Right lobe of liver (tissue), 6 donors: ENCODE measurements around the gene RPLP2. TPM values are rescaled to one million over a fixed set of nuclear protein-coding genes. Genes with fewer than 3 reads are reported as not detected.

ENCODE experiments used
- ATAC-seq, 4 donors: fragments of 200-7000 bp; cut with Tn5 transposase; one replicate each; pipeline ENCODE4 v1.9.1; 2020; ENCODE audit warnings: mild to moderate bottlenecking in 4 of 4, moderate library complexity in 4 of 4
- DNase-seq, 3 donors: peaks; one replicate each; pipeline ENCODE4 v3.0.0-alpha.2; 2020
- H3K27ac ChIP-seq, 3 donors: fragments of 200-600 bp; one replicate each; pipeline ENCODE4 v1.8.0; 2022
- H3K27me3 ChIP-seq, 2 donors: fragments of 200-600 bp; one replicate each; pipeline ENCODE4 v1.8.0; 2022
- H3K36me3 ChIP-seq, 4 donors: fragments of 200-600 bp; sonication (generic) in 1 of 4; one replicate each; pipeline versions ENCODE4 v1.5.1 to v1.8.0; 2017 to 2022; ENCODE audit warnings: control low read depth in 1 of 4
- H3K4me1 ChIP-seq, 4 donors: fragments of 200-600 bp; sonication (generic) in 1 of 4; one replicate each; pipeline versions ENCODE4 v1.5.1 to v1.8.0; 2017 to 2022; ENCODE audit warnings: control low read depth in 1 of 4
- H3K4me3 ChIP-seq, 3 donors: fragments of 200-600 bp; one replicate each; pipeline ENCODE4 v1.8.0; 2022
- H3K9me3 ChIP-seq, 4 donors: fragments of 200-600 bp; sonication (generic) in 1 of 4; one replicate each; pipeline versions ENCODE4 v1.5.1 to v1.8.0; 2017 to 2022; ENCODE audit warnings: control low read depth in 1 of 4
- POLR2A ChIP-seq: fragments of 450-650 bp; IDR thresholded peaks from one replicate; pipeline ENCODE4 v1.6.1; 2017; ENCODE audit warnings: antibody characterized with exemption, mild to moderate bottlenecking
- WGBS: methylation state at CpG from one replicate; pipeline ENCODE4 v1.1.6; 2018; ENCODE audit warnings: low coverage, low lambda C conversion rate; ENCODE audit not compliant: insufficient coverage; ENCODE audit errors: missing lambda C conversion rate; 5-methylcytosine and 5-hydroxymethylcytosine counted together
- intact Hi-C, 2 donors: fragments of 100-400 bp; cut with DNase I; formaldehyde crosslinking; loops; one replicate each; pipeline versions ENCODE4 v1.11.2 to v1.14.1; 2022
- total RNA-seq, 6 experiments: library from RNA; depleted of rRNA in 2 of 6; stranded (reverse); fragments of >200 nt in 2 of 6; fragmentation: NEBNext Ultra II Directional in 3 of 6; extraction: Animal tissue kit (Norgen Biotek cat#: 25700) in 3 of 6; gene quantifications; one replicate each; pipeline versions ENCODE4 v1.1.0 to v1.2.4, GENCODE V29; 2016 to 2023
- TF ChIP-seq, protein P1 (sequence below), 4 donors: fragments of 200-600 bp in 3 of 4; fragments of 450-650 bp in 1 of 4; IDR thresholded peaks; one replicate each; pipeline versions ENCODE4 v1.5.1 to v1.8.0; 2016 to 2022; ENCODE audit warnings: antibody characterized with exemption in 4 of 4, mild to moderate bottlenecking in 2 of 4
- donor health status: DM: no; HTN: yes; CAD: no.
- donor health status: DM: no; HTN: no; CAD: no.
- donor health status: DM: no; HTN: no; CAD: no.
- donor health status: DM: no; HTN: yes; CAD: no.
- donor health status: DM: no; HTN: yes; CAD: no.

RPLP2 gene
- total RNA-seq, 6 experiments from 2014 or later = 212 to 574 (median 457) TPM

DNA sequence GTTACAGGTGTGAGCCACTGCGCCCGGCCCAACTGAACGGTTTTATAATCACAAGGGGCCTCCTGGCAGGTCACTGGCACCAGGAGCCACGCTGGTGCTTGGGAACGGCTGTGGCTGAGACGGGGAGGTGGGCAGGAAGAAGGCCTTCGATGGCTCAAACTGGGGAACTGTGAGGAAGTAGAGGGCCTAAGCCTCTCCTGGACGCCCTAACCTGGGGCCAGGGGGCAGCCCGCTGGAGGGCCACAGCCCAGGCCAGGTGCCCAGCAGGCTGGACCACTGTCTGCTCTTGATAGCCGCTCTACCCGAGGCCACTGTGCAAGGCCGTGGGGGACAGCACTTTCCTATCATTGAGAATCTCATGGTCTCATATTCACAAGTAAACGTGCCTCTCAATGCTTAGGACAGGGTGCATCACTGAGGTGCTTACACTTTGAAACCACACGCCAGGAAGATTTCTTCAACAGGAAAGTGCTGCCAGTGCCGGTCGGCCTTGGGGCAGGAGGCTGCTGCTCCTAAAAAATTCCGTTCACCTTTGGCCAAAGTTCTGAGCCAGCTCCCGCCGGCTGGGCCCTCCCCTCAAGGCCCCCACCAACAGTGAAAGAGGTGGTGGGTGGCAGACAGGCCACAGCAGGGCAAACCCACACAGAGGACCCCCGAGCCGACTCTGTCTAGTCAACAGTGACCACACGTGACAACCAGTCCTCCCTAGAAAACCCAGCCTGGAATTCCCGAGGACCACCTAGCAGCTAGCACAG is 39.7 kb upstream of the RPLP2 start:
- TF ChIP-seq, protein P1, sequence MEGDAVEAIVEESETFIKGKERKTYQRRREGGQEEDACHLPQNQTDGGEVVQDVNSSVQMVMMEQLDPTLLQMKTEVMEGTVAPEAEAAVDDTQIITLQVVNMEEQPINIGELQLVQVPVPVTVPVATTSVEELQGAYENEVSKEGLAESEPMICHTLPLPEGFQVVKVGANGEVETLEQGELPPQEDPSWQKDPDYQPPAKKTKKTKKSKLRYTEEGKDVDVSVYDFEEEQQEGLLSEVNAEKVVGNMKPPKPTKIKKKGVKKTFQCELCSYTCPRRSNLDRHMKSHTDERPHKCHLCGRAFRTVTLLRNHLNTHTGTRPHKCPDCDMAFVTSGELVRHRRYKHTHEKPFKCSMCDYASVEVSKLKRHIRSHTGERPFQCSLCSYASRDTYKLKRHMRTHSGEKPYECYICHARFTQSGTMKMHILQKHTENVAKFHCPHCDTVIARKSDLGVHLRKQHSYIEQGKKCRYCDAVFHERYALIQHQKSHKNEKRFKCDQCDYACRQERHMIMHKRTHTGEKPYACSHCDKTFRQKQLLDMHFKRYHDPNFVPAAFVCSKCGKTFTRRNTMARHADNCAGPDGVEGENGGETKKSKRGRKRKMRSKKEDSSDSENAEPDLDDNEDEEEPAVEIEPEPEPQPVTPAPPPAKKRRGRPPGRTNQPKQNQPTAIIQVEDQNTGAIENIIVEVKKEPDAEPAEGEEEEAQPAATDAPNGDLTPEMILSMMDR (IDR thresholded peaks at IDR 0.05) = no peak
- no peak for TF ChIP-seq POLR2A
- no peak overlapping the region for H3K27ac ChIP-seq
- no peak overlapping the region for H3K4me3 ChIP-seq
- H3K36me3 ChIP-seq = peaks cover 0 to 34% (median 7%) of the 10 kb centered on the region in 4 donors
- ATAC-seq (no peak), DNase-seq (no peak)
- intact Hi-C loops = no loop called here
- no peaks in the 10 kb centered on the region for H3K4me1 ChIP-seq
- H3K27me3 ChIP-seq = no peaks in the 10 kb centered on the region
- H3K9me3 ChIP-seq = no peaks in the 10 kb centered on the region
- 96% methylated on average over 4 of the region's 23 CpGs for WGBS

DNA sequence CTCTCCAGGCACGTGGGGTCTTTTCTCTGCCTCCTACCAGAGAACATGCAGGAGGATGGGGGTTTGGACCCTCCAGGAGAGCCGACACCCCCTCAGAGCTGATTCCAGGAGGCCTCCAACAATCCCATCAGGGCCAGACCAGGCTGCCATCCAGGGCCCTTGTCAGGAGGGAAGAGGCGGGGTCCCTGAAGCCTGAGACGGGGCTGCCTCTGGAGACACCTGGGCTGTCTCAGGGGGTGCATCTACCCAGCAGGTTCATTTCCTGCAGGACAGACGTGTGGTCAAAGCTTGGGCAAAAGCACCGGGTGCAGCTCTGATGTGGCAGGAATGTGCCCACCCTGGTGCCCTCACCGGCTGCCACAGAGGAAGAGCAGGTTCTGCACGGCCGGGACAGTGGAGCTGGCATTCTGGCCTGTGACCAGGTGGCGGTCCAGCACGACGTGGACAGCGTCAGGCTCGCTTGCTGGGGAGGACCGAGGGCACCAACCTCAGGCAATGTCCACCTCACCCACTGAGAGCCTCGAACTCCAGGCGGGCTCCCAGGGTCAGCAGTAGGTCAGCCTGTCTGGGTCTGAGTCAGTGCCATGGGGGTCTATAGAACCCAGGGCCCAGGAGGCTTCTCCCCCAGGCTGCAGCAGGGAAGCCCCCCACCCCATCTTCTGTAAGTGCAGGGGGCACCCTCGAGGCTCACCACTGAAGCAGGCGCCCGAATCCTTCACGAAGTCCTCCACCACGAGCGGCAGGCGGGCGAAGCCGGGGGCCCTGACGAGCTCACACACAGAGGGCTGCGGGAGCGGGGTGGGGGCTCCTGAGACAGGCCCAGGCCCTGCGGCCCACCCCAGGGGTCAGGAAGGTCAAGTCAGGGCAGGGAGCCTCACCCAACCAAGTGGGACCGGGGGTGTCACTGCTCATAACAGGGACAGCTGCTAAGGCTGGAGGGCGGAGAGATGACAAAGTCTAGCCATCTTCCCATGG is 38.8 kb upstream of the RPLP2 start:
- no peaks in the 10 kb centered on the region for H3K9me3 ChIP-seq
- intact Hi-C loops = no loop called here
- WGBS = 100% methylated on average over 1 of the region's 32 CpGs
- H3K36me3 ChIP-seq = peaks cover 0 to 30% (median 6%) of the 10 kb centered on the region in 4 donors
- peaks cover 0 to under 1% (median 0%) of the 10 kb centered on the region in 4 donors for H3K4me1 ChIP-seq
- no peak for TF ChIP-seq POLR2A
- TF ChIP-seq, protein P1 (IDR thresholded peaks at IDR 0.05) = no peak
- H3K27me3 ChIP-seq = no peaks in the 10 kb centered on the region
- no peak overlapping the region for H3K4me3 ChIP-seq
- no peak overlapping the region for H3K27ac ChIP-seq
- DNase-seq = no peak
- ATAC-seq = no peak

DNA sequence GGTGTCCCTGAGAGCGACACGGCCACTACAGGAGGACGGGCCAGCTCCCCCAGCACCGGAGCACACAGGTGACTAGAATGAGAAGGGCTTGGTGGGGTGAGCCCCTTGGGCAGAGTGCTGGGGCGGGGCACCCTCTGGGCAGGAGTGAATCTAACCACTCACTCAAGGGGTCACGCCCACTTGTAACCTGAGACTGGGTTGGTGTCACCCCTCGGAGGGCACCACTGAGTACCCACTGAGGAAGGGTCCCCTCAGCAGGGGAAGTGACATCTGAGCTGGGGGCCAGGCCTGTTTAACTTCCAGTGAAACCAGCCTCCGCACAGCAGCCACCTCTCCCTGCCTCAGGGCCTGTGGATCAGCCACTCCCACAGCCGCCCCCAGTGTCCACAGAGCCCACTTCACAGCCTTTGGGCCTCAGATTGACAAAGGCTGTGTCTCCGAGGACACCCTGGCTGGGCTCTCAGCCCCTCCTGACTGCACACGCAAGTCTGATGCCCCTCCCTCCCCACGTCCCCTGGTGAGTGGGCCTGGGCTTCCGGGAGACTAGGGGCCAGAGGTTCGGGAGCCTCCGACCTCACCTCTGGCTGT is 38.1 kb upstream of the RPLP2 start:
- no peak overlapping the region for H3K4me3 ChIP-seq
- H3K4me1 ChIP-seq = peaks cover 0 to 6% (median 2%) of the 10 kb centered on the region in 4 donors
- no peak for DNase-seq
- no peaks in the 10 kb centered on the region for H3K27me3 ChIP-seq
- WGBS = no CpG with 5 or more reads among the region's 15 CpGs
- no peak for ATAC-seq
- intact Hi-C loops = no loop called here
- H3K9me3 ChIP-seq = no peaks in the 10 kb centered on the region
- no peak overlapping the region for H3K27ac ChIP-seq
- H3K36me3 ChIP-seq = peaks cover 0 to 22% (median 6%) of the 10 kb centered on the region in 4 donors
- TF ChIP-seq, protein P1 (IDR thresholded peaks at IDR 0.05) = no peak
- no peak for TF ChIP-seq POLR2A
